OCI-LY3 (cell line): ENCODE measurements around the gene ABCA2.

Experiments used
- CTCF ChIP-seq: fragments of 200-600, 300-600 bp; sonication (generic); IDR thresholded peaks from 2 replicates; pipeline ENCODE4 v1.5.1; 2014; ENCODE audit warnings: antibody characterized with exemption, low read length, low read depth
- EZH2phosphoT487 ChIP-seq: fragments of 200-600 bp; shearing (Covaris generic); IDR thresholded peaks from 2 replicates; pipeline ENCODE4 v1.6.1; 2018; ENCODE audit warnings: antibody characterized with exemption, mixed run types, low read depth

GRCh38 chr9:137040568-137040967 lies 12.5 kb upstream of the ABCA2 start:
- TF ChIP-seq CTCF (no peak), EZH2phosphoT487 (no peak)
